ENCODE measurements around the gene NMT1.
A peak's percentile ranks its signal among the peaks of the same experiment; 100 is the strongest.

NMT1 gene

GRCh38 chr17:45096926-45097325 is 35.8 kb downstream of the NMT1 start:
- no peak overlapping the region for H3K9ac ChIP-seq
- no peak overlapping the region for H3K27ac ChIP-seq
- no peaks in the 10 kb centered on the region for H3K36me3 ChIP-seq (ENCODE audit: control insufficient read depth, insufficient read depth, low read length)
- H3K27me3 ChIP-seq (ENCODE audit: control insufficient read depth, insufficient read depth, low read length): no peaks in the 10 kb centered on the region
- no peak overlapping the region for H2AFZ ChIP-seq
- no peaks in the 10 kb centered on the region for H3K9me3 ChIP-seq (ENCODE audit: control insufficient read depth, low read length)
- no peaks in the 10 kb centered on the region for H3K79me2 ChIP-seq
- no peak overlapping the region for H3K4me2 ChIP-seq (ENCODE audit: low read length)
- no peaks in the 10 kb centered on the region for H3K4me1 ChIP-seq
- TF ChIP-seq CTCF (IDR thresholded peaks at IDR 0.05): no peak
- no peak overlapping the region for H3K4me3 ChIP-seq (ENCODE audit: low read depth, low read length)

GRCh38 chr17:45098081-45098868 is 37.2 kb downstream of the NMT1 start:
- no peaks in the 10 kb centered on the region for H3K36me3 ChIP-seq (ENCODE audit: control insufficient read depth, insufficient read depth, low read length)
- no peak for TF ChIP-seq CTCF (IDR thresholded peaks at IDR 0.05)
- H3K27me3 ChIP-seq (ENCODE audit: control insufficient read depth, insufficient read depth, low read length): no peaks in the 10 kb centered on the region
- no peak overlapping the region for H2AFZ ChIP-seq
- no peaks in the 10 kb centered on the region for H3K4me1 ChIP-seq
- no peak overlapping the region for H3K4me3 ChIP-seq (ENCODE audit: low read depth, low read length)
- no peaks in the 10 kb centered on the region for H3K79me2 ChIP-seq
- H3K9me3 ChIP-seq (ENCODE audit: control insufficient read depth, low read length): no peaks in the 10 kb centered on the region
- no peak overlapping the region for H3K27ac ChIP-seq
- H3K4me2 ChIP-seq (ENCODE audit: low read length): no peak overlapping the region
- H3K9ac ChIP-seq: no peak overlapping the region

- peak; percentile 93 for TF ChIP-seq CTCF (IDR thresholded peaks at IDR 0.05)
- no peaks in the 10 kb centered on the region for H3K9me3 ChIP-seq (ENCODE audit: control insufficient read depth, low read length)
- H3K4me2 ChIP-seq (ENCODE audit: low read length): no peak overlapping the region
- H3K9ac ChIP-seq: no peak overlapping the region
- H2AFZ ChIP-seq: no peak overlapping the region
- no peaks in the 10 kb centered on the region for H3K27me3 ChIP-seq (ENCODE audit: control insufficient read depth, insufficient read depth, low read length)
- no peak overlapping the region for H3K27ac ChIP-seq
- no peaks in the 10 kb centered on the region for H3K36me3 ChIP-seq (ENCODE audit: control insufficient read depth, insufficient read depth, low read length)
- H3K79me2 ChIP-seq: no peaks in the 10 kb centered on the region
- no peaks in the 10 kb centered on the region for H3K4me1 ChIP-seq
- no peak overlapping the region for H3K4me3 ChIP-seq (ENCODE audit: low read depth, low read length)
These were observed 37.9 kb downstream of the NMT1 start for GRCh38 chr17:45098869-45099616.

- Histone ChIP-seq H2AFZ (no peak overlapping the region), H3K4me2 (ENCODE audit: low read length) (no peak overlapping the region), H3K4me1 (no peaks in the 10 kb centered on the region), H3K36me3 (ENCODE audit: control insufficient read depth, insufficient read depth, low read length) (no peaks in the 10 kb centered on the region), H3K9ac (no peak overlapping the region), H3K27me3 (ENCODE audit: control insufficient read depth, insufficient read depth, low read length) (no peaks in the 10 kb centered on the region), H3K4me3 (ENCODE audit: low read depth, low read length) (no peak overlapping the region), H3K79me2 (no peaks in the 10 kb centered on the region), H3K27ac (no peak overlapping the region), H3K9me3 (ENCODE audit: control insufficient read depth, low read length) (no peaks in the 10 kb centered on the region)
- no peak for TF ChIP-seq CTCF (IDR thresholded peaks at IDR 0.05)
These were observed 40.4 kb downstream of the NMT1 start for GRCh38 chr17:45101546-45101882.

Measured in parathyroid adenoma (tissue), 2 donors.